Astrocyte (in vitro differentiated cells and primary cell): ENCODE data around the gene OR8K1. TPM values are rescaled to one million over a fixed set of nuclear protein-coding genes. Genes with fewer than 3 reads are reported as not detected.

Experiments
- DNase-seq: peaks from one replicate; pipeline ENCODE4 v3.0.0-alpha.2; 2010; ENCODE audit warnings: low read depth
- FAIRE-seq: peaks from 2 replicates; lab custom pipeline; 2011; peaks lifted over from hg19 to GRCh38; lab: Jason Lieb, UNC
- H2AFZ ChIP-seq: 2 replicates; pipeline ENCODE4 v1.6.0; 2012; ENCODE audit warnings: low read depth, low read length, inconsistent platforms
- H3K27ac ChIP-seq: 2 replicates; pipeline ENCODE4 v1.5.1; 2011; ENCODE audit warnings: low read depth, low read length, inconsistent platforms
- H3K27me3 ChIP-seq: 2 replicates; pipeline ENCODE4 v1.6.0; 2011; ENCODE audit warnings: low read length, inconsistent platforms; ENCODE audit not compliant: insufficient read depth
- H3K36me3 ChIP-seq: 2 replicates; pipeline ENCODE4 v1.5.1; 2011; ENCODE audit warnings: low read length, inconsistent platforms; ENCODE audit not compliant: insufficient read depth
- H3K4me1 ChIP-seq: 2 replicates; pipeline ENCODE4 v1.5.1; 2011; ENCODE audit warnings: low read length, inconsistent platforms; ENCODE audit not compliant: insufficient read depth
- H3K4me2 ChIP-seq: 2 replicates; pipeline ENCODE4 v1.6.0; 2012; ENCODE audit warnings: low read length, inconsistent platforms
- H3K4me3 ChIP-seq: 2 replicates; pipeline ENCODE4 v1.5.1; 2011; ENCODE audit warnings: low read depth, mild to moderate bottlenecking, low read length, inconsistent platforms; ENCODE audit not compliant: insufficient read depth
- H3K79me2 ChIP-seq: 2 replicates; pipeline ENCODE4 v1.6.0; 2012; ENCODE audit warnings: mild to moderate bottlenecking, low read length, inconsistent platforms; ENCODE audit not compliant: insufficient read depth
- H3K9ac ChIP-seq: 2 replicates; pipeline ENCODE4 v1.6.0; 2012; ENCODE audit warnings: mild to moderate bottlenecking, low read length, inconsistent platforms
- H3K9me3 ChIP-seq: 2 replicates; pipeline ENCODE4 v1.5.1; 2012; ENCODE audit warnings: low read depth, mild to moderate bottlenecking, low read length, inconsistent platforms; ENCODE audit not compliant: insufficient read depth
- H4K20me1 ChIP-seq: 2 replicates; pipeline ENCODE4 v1.6.0; 2012; ENCODE audit warnings: low read length, inconsistent platforms; ENCODE audit not compliant: insufficient read depth
- H3K27ac Mint-ChIP-seq: one replicate; pipeline ENCODE4 v1.8.0; 2021; ENCODE audit warnings: mild to moderate bottlenecking, mixed read lengths; ENCODE audit not compliant: unreplicated experiment
- H3K27me3 Mint-ChIP-seq: one replicate; pipeline ENCODE4 v1.8.0; 2021; ENCODE audit warnings: low read depth, mixed read lengths; ENCODE audit not compliant: unreplicated experiment
- H3K36me3 Mint-ChIP-seq: one replicate; pipeline ENCODE4 v1.8.0; 2021; ENCODE audit warnings: low read depth, mixed read lengths; ENCODE audit not compliant: unreplicated experiment
- H3K4me1 Mint-ChIP-seq: one replicate; pipeline ENCODE4 v1.8.0; 2021; ENCODE audit warnings: low read depth, mixed read lengths; ENCODE audit not compliant: unreplicated experiment
- H3K4me3 Mint-ChIP-seq: one replicate; pipeline ENCODE4 v1.8.0; 2021; ENCODE audit warnings: mild to moderate bottlenecking, moderate library complexity, mixed read lengths; ENCODE audit not compliant: unreplicated experiment
- H3K9me3 Mint-ChIP-seq: one replicate; pipeline ENCODE4 v1.8.0; 2021; ENCODE audit warnings: mild to moderate bottlenecking, mixed read lengths; ENCODE audit not compliant: unreplicated experiment
- CTCF ChIP-seq: IDR thresholded peaks from 2 replicates; pipeline ENCODE4 v1.5.1; 2011; ENCODE audit warnings: low read depth, mild to moderate bottlenecking, inconsistent platforms, low read length, moderate library complexity; ENCODE audit not compliant: insufficient read depth
- EZH2 ChIP-seq: IDR thresholded peaks from 2 replicates; pipeline ENCODE4 v1.6.1; 2012; ENCODE audit warnings: mild to moderate bottlenecking, low read length, inconsistent platforms; ENCODE audit not compliant: insufficient read depth
- total RNA-seq: library from RNA; stranded (reverse); gene quantifications from 2 replicates; pipeline ENCODE4 v1.2.1, GENCODE V29; 2021

OR8K1 gene
- total RNA-seq, 1 donor from 2014 or later: not detected

GRCh38 chr11:56380120-56380519, 34.3 kb downstream of the OR8K1 start:
- no peak overlapping the region for H3K4me3 Mint-ChIP-seq
- Histone ChIP-seq H3K27me3 (no peaks in the 10 kb centered on the region), H3K9me3 (no peaks in the 10 kb centered on the region), H3K79me2 (no peaks in the 10 kb centered on the region), H3K27ac (no peak overlapping the region), H3K9ac (no peak overlapping the region), H3K4me2 (no peak overlapping the region), H4K20me1 (no peaks in the 10 kb centered on the region), H3K36me3 (no peaks in the 10 kb centered on the region), H3K4me3 (no peak overlapping the region), H3K4me1 (no peaks in the 10 kb centered on the region), H2AFZ (no peak overlapping the region)
- DNase-seq (no peak), FAIRE-seq (no peak)
- no peak overlapping the region for H3K27ac Mint-ChIP-seq
- H3K27me3 Mint-ChIP-seq: no peaks in the 10 kb centered on the region
- TF ChIP-seq CTCF (no peak), EZH2 (no peak)
- H3K4me1 Mint-ChIP-seq: no peaks in the 10 kb centered on the region
- no peaks in the 10 kb centered on the region for H3K36me3 Mint-ChIP-seq
- H3K9me3 Mint-ChIP-seq: no peaks in the 10 kb centered on the region

GRCh38 chr11:56394381-56394780, 48.5 kb downstream of the OR8K1 start:
- Mint-ChIP-seq H3K9me3 (no peaks in the 10 kb centered on the region), H3K4me3 (no peak overlapping the region), H3K27me3 (no peaks in the 10 kb centered on the region), H3K36me3 (no peaks in the 10 kb centered on the region), H3K27ac (no peak overlapping the region), H3K4me1 (no peaks in the 10 kb centered on the region)
- H3K4me1 ChIP-seq: no peaks in the 10 kb centered on the region
- no peaks in the 10 kb centered on the region for H3K9me3 ChIP-seq
- no peaks in the 10 kb centered on the region for H3K27me3 ChIP-seq
- H3K36me3 ChIP-seq: no peaks in the 10 kb centered on the region
- no peak overlapping the region for H3K9ac ChIP-seq
- H3K4me2 ChIP-seq: no peak overlapping the region
- no peak for TF ChIP-seq CTCF
- TF ChIP-seq EZH2: no peak
- no peak overlapping the region for H2AFZ ChIP-seq
- no peak for DNase-seq
- FAIRE-seq: no peak
- H3K79me2 ChIP-seq: no peaks in the 10 kb centered on the region
- H4K20me1 ChIP-seq: no peaks in the 10 kb centered on the region
- no peak overlapping the region for H3K27ac ChIP-seq
- H3K4me3 ChIP-seq: no peak overlapping the region

- DNase-seq (no peak), FAIRE-seq (no peak)
- Histone ChIP-seq H3K4me2 (no peak overlapping the region), H2AFZ (no peak overlapping the region), H3K4me3 (no peak overlapping the region), H4K20me1 (no peaks in the 10 kb centered on the region), H3K27me3 (no peaks in the 10 kb centered on the region), H3K4me1 (no peaks in the 10 kb centered on the region), H3K27ac (no peak overlapping the region), H3K9me3 (no peaks in the 10 kb centered on the region), H3K9ac (no peak overlapping the region), H3K79me2 (no peaks in the 10 kb centered on the region), H3K36me3 (no peaks in the 10 kb centered on the region)
- Mint-ChIP-seq H3K4me3 (no peak overlapping the region), H3K9me3 (no peaks in the 10 kb centered on the region), H3K27me3 (no peaks in the 10 kb centered on the region), H3K27ac (no peak overlapping the region), H3K36me3 (no peaks in the 10 kb centered on the region), H3K4me1 (no peaks in the 10 kb centered on the region)
- TF ChIP-seq CTCF (no peak), EZH2 (no peak)
These were observed 50.2 kb downstream of the OR8K1 start for GRCh38 chr11:56396047-56396446.

Other genes starting within 250 kb of the OR8K1 start
- gene OR8H2, start 242.4 kb upstream of the OR8K1 start, total RNA-seq: not detected in 2 replicates
- gene OR8H3, start 223.7 kb upstream of the OR8K1 start, total RNA-seq: not detected in 2 replicates
- gene OR8J3, start 205.8 kb upstream of the OR8K1 start, total RNA-seq: not detected in 2 replicates
- not detected in 2 replicates for gene OR8K5, start 185.7 kb upstream of the OR8K1 start, total RNA-seq
- gene OR5J2, start 169.4 kb upstream of the OR8K1 start, total RNA-seq: not detected in 2 replicates
- gene OR5T2, start 111.8 kb upstream of the OR8K1 start, total RNA-seq: not detected in 2 replicates
- not detected in 2 replicates for gene OR5T3, start 93.8 kb upstream of the OR8K1 start, total RNA-seq
- gene OR5T1, start 71.9 kb upstream of the OR8K1 start, total RNA-seq: not detected in 2 replicates
- gene OR8H1, start 53.8 kb upstream of the OR8K1 start, total RNA-seq: not detected in 2 replicates
- gene OR8K3, start 30.9 kb upstream of the OR8K1 start, total RNA-seq: not detected in 2 replicates
- gene OR8J1, start 8.3 kb downstream of the OR8K1 start, total RNA-seq: not detected in 2 replicates
- not detected in 2 replicates for gene OR8U1, start 29.6 kb downstream of the OR8K1 start, total RNA-seq
- not detected in 2 replicates for gene OR5AL1, start 66.7 kb downstream of the OR8K1 start, total RNA-seq
- not detected in 2 replicates for gene OR5M3, start 127.3 kb downstream of the OR8K1 start, total RNA-seq
- gene OR5M8, start 145.3 kb downstream of the OR8K1 start, total RNA-seq: not detected in 2 replicates
- gene OR5M11, start 197.2 kb downstream of the OR8K1 start, total RNA-seq: not detected in 2 replicates
- gene OR5M10, start 231.7 kb downstream of the OR8K1 start, total RNA-seq: not detected in 2 replicates